Choroid plexus epithelial cell (primary cell): ENCODE measurements around the gene TEX26.
A peak's percentile ranks its signal among the peaks of the same experiment; 100 is the strongest.

Experiments
- DNase-seq: peaks from one replicate; pipeline ENCODE4 v3.0.0-alpha.2; 2010; ENCODE audit warnings: low read depth
- H3K4me3 ChIP-seq: 2 replicates; pipeline ENCODE4 v1.5.1; 2011; ENCODE audit warnings: low read depth, mild to moderate bottlenecking, control low read depth, low read length, moderate library complexity
- CTCF ChIP-seq: conservative IDR thresholded peaks from 2 replicates; pipeline ENCODE4 v1.5.1; 2011; ENCODE audit warnings: low read depth, mild to moderate bottlenecking, control low read depth, inconsistent platforms, low read length, moderate library complexity

The TEX26 gene

GRCh38 chr13:30972888-30973377 is 40.5 kb downstream of the TEX26 start:
- TF ChIP-seq CTCF, result no peak
- DNase-seq, result peak; percentile 41
- H3K4me3 ChIP-seq, result no peak overlapping the region

GRCh38 chr13:30974350-30974749 is 41.9 kb downstream of the TEX26 start:
- H3K4me3 ChIP-seq, result no peak overlapping the region
- TF ChIP-seq CTCF, result no peak
- DNase-seq, result no peak

GRCh38 chr13:30976025-30976424 is 43.6 kb downstream of the TEX26 start:
- no peak for TF ChIP-seq CTCF
- peak; percentile 73 for DNase-seq
- H3K4me3 ChIP-seq, result no peak overlapping the region

- peak; percentile 36 for DNase-seq
- no peak overlapping the region for H3K4me3 ChIP-seq
- peak; percentile 77 for TF ChIP-seq CTCF
Observed at GRCh38 chr13:30978981-30979956, 46.8 kb downstream of the TEX26 start.

GRCh38 chr13:30982506-30982905 is 50.0 kb downstream of the TEX26 start:
- H3K4me3 ChIP-seq, result no peak overlapping the region
- no peak for TF ChIP-seq CTCF
- DNase-seq, result no peak

- H3K4me3 ChIP-seq, result no peak overlapping the region
- no peak for DNase-seq
- no peak for TF ChIP-seq CTCF
Observed at GRCh38 chr13:30982906-30983305, 50.5 kb downstream of the TEX26 start.
